ENCODE data around the gene CCDC18. TPM values are rescaled to one million over a fixed set of nuclear protein-coding genes. Genes with fewer than 3 reads are reported as not detected.

CCDC18 gene
- total RNA-seq, 1 donor from 2014 or later = 7.9 TPM

DNA sequence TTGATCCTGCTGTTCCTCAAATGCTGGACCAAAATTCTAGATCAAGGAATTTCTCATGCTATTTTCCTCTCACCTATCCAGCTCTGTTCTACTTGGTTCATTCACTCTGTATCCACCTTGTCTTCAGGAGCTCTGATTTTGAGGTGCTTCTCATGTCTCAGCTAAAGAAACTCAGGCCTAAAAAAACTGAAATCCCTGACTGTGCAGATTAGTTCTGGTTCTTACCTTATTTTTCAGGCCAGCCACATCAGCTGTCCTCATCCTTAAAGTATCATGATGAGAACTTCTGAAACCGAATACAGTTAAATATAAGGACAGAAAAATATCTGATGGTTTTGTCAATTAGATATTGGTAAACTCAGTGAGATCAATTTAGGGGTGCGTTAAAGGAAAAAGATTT lies 137.4 kb downstream of the CCDC18 start:
- no peak for DNase-seq

- no peak for DNase-seq
Measured at GRCh38 chr1:93321720-93322119, 141.2 kb downstream of the CCDC18 start.

DNA sequence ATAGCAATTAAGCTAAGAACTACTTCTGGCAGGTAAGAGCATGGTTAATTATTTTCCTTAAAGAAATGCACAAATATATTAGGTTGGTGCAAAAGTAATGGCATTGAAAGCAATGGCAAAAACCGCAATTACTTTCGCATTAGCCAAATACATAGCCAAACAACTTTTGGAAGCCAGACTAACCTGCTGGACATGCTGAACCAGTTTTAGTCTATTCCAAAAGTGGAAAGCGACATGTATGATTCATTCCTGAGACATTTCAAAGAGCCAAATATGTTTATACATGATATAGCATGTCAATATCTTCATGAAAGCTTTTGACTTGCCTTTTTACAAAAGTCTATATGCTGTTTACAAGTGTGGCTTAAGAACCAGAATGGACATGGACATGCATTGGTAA lies 141.8 kb downstream of the CCDC18 start:
- DNase-seq = no peak

DNA sequence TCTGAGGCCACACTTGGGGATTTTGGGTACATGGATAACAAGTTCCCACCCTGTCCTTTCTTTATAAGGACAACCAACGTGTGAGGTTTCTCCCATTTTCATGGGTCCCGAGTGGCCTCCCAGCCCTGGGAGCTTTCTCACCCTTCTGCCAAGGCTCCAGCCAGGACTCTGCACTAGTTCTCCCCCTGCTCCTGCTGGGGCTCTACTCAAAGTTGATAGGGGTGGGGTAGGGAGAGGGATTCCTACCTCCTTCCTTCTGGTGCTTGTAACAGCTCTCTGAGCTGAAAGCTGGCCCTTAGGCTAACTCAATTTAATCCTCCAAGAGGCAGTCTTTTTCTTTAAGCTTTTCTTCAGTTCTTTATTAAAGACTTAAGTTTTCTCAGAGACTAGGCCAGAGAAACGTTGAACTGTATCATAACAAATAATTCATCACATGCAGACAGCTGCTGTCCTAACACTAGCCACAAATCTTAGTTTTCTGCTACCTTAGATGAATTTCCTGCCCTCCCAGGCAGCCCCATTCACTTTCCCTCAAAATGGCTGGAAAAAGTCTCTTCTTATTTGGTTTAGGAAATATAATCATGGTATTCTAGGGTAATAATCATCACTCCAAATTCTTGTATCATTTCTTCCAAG lies 142.8 kb downstream of the CCDC18 start:
- DNase-seq = no peak

DNA sequence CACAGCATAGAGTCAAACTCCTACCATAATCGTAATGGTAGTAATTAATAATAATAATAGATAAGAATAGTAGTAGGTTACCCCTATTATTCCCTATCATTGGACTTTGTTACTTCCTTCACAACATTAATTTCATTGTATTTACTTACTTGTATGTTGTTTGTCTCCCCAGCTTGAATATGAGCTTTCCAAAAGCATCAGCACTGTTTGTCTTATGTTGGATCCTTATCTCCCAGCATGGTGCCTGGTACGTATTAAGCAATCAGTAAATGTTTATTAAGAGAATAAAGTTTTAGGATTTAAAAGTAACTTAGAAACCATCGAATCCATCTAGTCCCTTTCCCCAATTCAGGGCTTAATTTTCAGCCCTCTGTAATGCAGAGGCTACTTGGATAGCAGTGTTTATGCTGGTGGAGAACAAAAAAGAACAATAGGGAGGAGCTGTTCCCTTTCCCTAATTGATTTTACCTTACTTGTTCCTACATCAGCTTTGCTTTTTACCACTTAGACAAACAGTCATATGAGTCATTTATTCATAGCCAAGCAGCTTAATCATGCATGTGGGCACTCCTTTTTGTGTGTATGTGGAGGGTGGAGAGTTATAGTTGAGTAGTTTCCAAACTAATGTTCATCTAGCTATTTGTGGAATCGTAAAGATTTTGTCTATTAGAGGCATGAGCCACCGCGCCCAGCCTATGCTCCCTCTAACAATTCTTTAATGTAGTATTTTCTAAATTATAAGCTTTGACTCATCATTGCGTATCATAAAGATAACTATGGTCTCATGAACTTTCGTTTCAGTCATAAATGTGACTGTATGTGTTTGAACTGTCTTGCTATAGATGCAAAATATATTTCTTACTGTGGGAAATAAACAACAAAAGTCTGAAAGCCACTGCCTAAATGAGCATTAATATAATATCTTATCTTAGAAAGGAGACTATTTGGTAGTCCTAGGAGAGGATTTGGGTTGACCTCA lies 144.3 kb downstream of the CCDC18 start:
- no peak for DNase-seq

Small RNAs within 50 kb of the gene (small RNA-seq; reads per million reads assigned to genes)
- gene AC126124.1 (ENCODE audit: low replicate concordance) (not detected), gene AL139421.1 (ENCODE audit: low replicate concordance) (not detected)

Other genes with a start within 250 kb of the CCDC18 start
- gene DIPK1A, start 219.3 kb upstream of the CCDC18 start, total RNA-seq = 13.0 TPM
- gene MTF2, start 101.4 kb upstream of the CCDC18 start, total RNA-seq = 35.4 TPM
- 38.8 TPM for gene TMED5, start 311 bp upstream of the CCDC18 start, total RNA-seq
- gene DR1, start 165.2 kb downstream of the CCDC18 start, total RNA-seq = 24.1 TPM